ACC112 (cell line): ENCODE data around the gene MARCHF10.
A peak's percentile ranks its signal among the peaks of the same experiment; 100 is the strongest.

Experiments used
- H2AFZ ChIP-seq: fragments of 200-600 bp; sonication (generic); one replicate; pipeline ENCODE4 v1.6.0; 2017; ENCODE audit warnings: antibody characterized with exemption, low read length; ENCODE audit not compliant: unreplicated experiment
- H3K27ac ChIP-seq: fragments of 200-600 bp; sonication (generic); 2 replicates; pipeline ENCODE4 v1.5.1; 2014; ENCODE audit warnings: low read depth, mild to moderate bottlenecking, antibody characterized with exemption, low read length, moderate library complexity
- H3K27me3 ChIP-seq: fragments of 200-600 bp; sonication (generic); 2 replicates; pipeline ENCODE4 v1.6.1; 2014; ENCODE audit warnings: mild to moderate bottlenecking, antibody characterized with exemption, low read length, moderate library complexity, mixed read lengths; ENCODE audit not compliant: insufficient read depth
- H3K36me3 ChIP-seq: fragments of 200-600 bp; sonication (generic); 2 replicates; pipeline ENCODE4 v1.6.1; 2016; ENCODE audit warnings: mild to moderate bottlenecking, antibody characterized with exemption, low read length, moderate library complexity, mixed read lengths; ENCODE audit not compliant: insufficient read depth
- H3K4me1 ChIP-seq: fragments of 200-600 bp; sonication (generic); one replicate; pipeline ENCODE4 v1.6.1; 2016; ENCODE audit warnings: low read length, mixed read lengths; ENCODE audit not compliant: insufficient read depth, unreplicated experiment, control insufficient read depth
- H3K4me3 ChIP-seq: fragments of 200-600 bp; sonication (generic); 2 replicates; pipeline ENCODE4 v1.5.1; 2014; ENCODE audit warnings: mild to moderate bottlenecking, low read depth, low read length
- H3K79me2 ChIP-seq: fragments of 200-600 bp; sonication (generic); one replicate; pipeline ENCODE4 v1.6.0; 2016; ENCODE audit warnings: low read length; ENCODE audit not compliant: control insufficient read depth, unreplicated experiment, insufficient read depth

MARCHF10 gene

GRCh38 chr17:62735044-62735651, 73.0 kb downstream of the MARCHF10 start:
- Histone ChIP-seq H3K27me3 (no peaks in the 10 kb centered on the region), H2AFZ (no peak overlapping the region), H3K36me3 (no peaks in the 10 kb centered on the region), H3K4me1 (no peaks in the 10 kb centered on the region), H3K4me3 (no peak overlapping the region), H3K27ac (no peak overlapping the region), H3K79me2 (no peaks in the 10 kb centered on the region)

GRCh38 chr17:62732125-62732524, 76.0 kb downstream of the MARCHF10 start:
- Histone ChIP-seq H3K36me3 (no peaks in the 10 kb centered on the region), H3K79me2 (no peaks in the 10 kb centered on the region), H2AFZ (no peak overlapping the region), H3K4me3 (no peak overlapping the region), H3K4me1 (no peaks in the 10 kb centered on the region), H3K27ac (no peak overlapping the region), H3K27me3 (no peaks in the 10 kb centered on the region)

GRCh38 chr17:62727916-62728672, 80.0 kb downstream of the MARCHF10 start:
- H3K4me3 ChIP-seq, result no peak overlapping the region
- H3K27me3 ChIP-seq, result no peaks in the 10 kb centered on the region
- H3K27ac ChIP-seq, result no peak overlapping the region
- H3K4me1 ChIP-seq, result peaks cover 6% of the 10 kb centered on the region
- H3K79me2 ChIP-seq, result no peaks in the 10 kb centered on the region
- H2AFZ ChIP-seq, result no peak overlapping the region
- H3K36me3 ChIP-seq, result no peaks in the 10 kb centered on the region

- H3K4me3 ChIP-seq, result no peak overlapping the region
- no peaks in the 10 kb centered on the region for H3K36me3 ChIP-seq
- H3K27me3 ChIP-seq, result no peaks in the 10 kb centered on the region
- H2AFZ ChIP-seq, result peak overlapping the region; percentile 61
- H3K27ac ChIP-seq, result no peak overlapping the region
- H3K79me2 ChIP-seq, result no peaks in the 10 kb centered on the region
- H3K4me1 ChIP-seq, result peaks cover 6% of the 10 kb centered on the region
Observed at GRCh38 chr17:62725791-62726249, 82.3 kb downstream of the MARCHF10 start.

- no peak overlapping the region for H3K4me3 ChIP-seq
- H2AFZ ChIP-seq, result no peak overlapping the region
- no peak overlapping the region for H3K27ac ChIP-seq
- H3K27me3 ChIP-seq, result no peaks in the 10 kb centered on the region
- H3K4me1 ChIP-seq, result peaks cover 6% of the 10 kb centered on the region
- H3K36me3 ChIP-seq, result no peaks in the 10 kb centered on the region
- no peaks in the 10 kb centered on the region for H3K79me2 ChIP-seq
Observed at GRCh38 chr17:62724398-62725146, 83.5 kb downstream of the MARCHF10 start.

GRCh38 chr17:62723842-62724241, 84.3 kb downstream of the MARCHF10 start:
- Histone ChIP-seq H3K27ac (no peak overlapping the region), H3K27me3 (no peaks in the 10 kb centered on the region), H3K4me3 (no peak overlapping the region), H3K4me1 (peaks cover 6% of the 10 kb centered on the region), H3K79me2 (no peaks in the 10 kb centered on the region), H2AFZ (no peak overlapping the region), H3K36me3 (no peaks in the 10 kb centered on the region)

- Histone ChIP-seq H3K79me2 (no peaks in the 10 kb centered on the region), H3K36me3 (no peaks in the 10 kb centered on the region), H3K4me1 (peaks cover 6% of the 10 kb centered on the region), H3K27ac (no peak overlapping the region), H2AFZ (no peak overlapping the region), H3K4me3 (no peak overlapping the region), H3K27me3 (no peaks in the 10 kb centered on the region)
Observed at GRCh38 chr17:62722625-62723024, 85.5 kb downstream of the MARCHF10 start.

GRCh38 chr17:62720126-62720850, 87.8 kb downstream of the MARCHF10 start:
- no peak overlapping the region for H3K4me3 ChIP-seq
- no peaks in the 10 kb centered on the region for H3K36me3 ChIP-seq
- H3K4me1 ChIP-seq, result peaks cover 3% of the 10 kb centered on the region
- peak overlapping the region; percentile 5 for H2AFZ ChIP-seq
- H3K27me3 ChIP-seq, result no peaks in the 10 kb centered on the region
- H3K79me2 ChIP-seq, result no peaks in the 10 kb centered on the region
- no peak overlapping the region for H3K27ac ChIP-seq

- Histone ChIP-seq H3K4me1 (peaks cover 9% of the 10 kb centered on the region), H2AFZ (no peak overlapping the region)
Observed at GRCh38 chr17:62719586-62719985, 88.5 kb downstream of the MARCHF10 start.

GRCh38 chr17:62718429-62718828, 89.7 kb downstream of the MARCHF10 start:
- Histone ChIP-seq H2AFZ (no peak overlapping the region), H3K27me3 (no peaks in the 10 kb centered on the region), H3K4me1 (peaks cover 16% of the 10 kb centered on the region), H3K36me3 (no peaks in the 10 kb centered on the region), H3K4me3 (no peak overlapping the region), H3K27ac (no peak overlapping the region), H3K79me2 (no peaks in the 10 kb centered on the region)

More at GRCh38 chr17:62719586-62719985, 88.5 kb downstream of the MARCHF10 start:
- Histone ChIP-seq H3K4me3 (no peak overlapping the region), H3K36me3 (no peaks in the 10 kb centered on the region), H3K79me2 (no peaks in the 10 kb centered on the region), H3K27me3 (no peaks in the 10 kb centered on the region), H3K27ac (no peak overlapping the region)
